ENCODE results near the gene ABHD17B.

ABHD17B gene

DNA sequence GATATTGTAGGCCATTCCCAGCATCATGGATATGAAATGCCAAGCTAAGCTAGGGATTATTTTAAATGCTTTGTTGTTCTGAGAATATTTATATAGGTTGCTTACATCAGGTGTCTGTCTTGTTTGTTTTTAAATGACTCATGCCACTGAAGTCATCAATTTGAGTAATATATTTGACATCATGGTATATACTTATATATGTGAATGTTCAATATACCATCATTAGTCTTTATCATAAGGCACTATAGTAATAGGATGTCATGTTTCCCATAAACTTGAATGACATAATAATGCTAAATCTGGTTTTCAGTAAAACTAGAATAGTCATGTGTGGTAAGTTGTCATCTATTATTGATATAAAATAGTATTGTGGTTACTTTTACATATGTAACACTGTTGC, 13.6 kb upstream of the ABHD17B start:
- ATAC-seq (ENCODE audit: low read depth): no peak
- H3K4me1 ChIP-seq (ENCODE audit: insufficient read depth, poor library complexity, severe bottlenecking): peaks cover 34% of the 10 kb centered on the region

DNA sequence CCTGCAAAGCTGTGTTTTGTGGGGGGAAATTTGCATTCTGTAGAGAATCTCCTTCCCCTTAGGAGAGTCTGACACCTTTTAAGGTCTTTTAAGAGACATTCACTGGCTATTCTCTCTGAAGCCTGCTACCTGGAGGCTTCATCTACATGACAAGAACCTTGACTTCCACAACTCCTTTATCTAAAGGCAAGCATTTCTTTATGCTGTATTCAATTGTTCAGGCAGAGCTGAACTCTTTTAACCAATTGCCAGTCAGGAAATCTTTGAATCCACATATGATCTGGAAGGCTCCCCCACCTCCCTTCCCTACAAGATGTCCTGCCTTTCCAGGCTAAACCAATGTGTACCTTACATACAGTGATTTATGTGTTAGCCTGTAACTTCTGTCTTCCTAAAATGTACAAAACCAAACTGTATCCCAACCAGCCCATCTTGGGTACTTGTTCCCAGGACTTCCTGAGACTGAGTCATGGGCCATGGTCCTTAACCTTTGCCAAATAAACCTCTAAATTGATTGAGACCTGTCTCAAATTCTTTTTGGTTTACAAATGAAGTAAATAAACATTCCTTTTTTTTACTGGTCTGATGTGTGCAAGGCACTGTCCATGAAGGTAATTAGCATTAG, 10.3 kb upstream of the ABHD17B start:
- TF ChIP-seq, protein P1, sequence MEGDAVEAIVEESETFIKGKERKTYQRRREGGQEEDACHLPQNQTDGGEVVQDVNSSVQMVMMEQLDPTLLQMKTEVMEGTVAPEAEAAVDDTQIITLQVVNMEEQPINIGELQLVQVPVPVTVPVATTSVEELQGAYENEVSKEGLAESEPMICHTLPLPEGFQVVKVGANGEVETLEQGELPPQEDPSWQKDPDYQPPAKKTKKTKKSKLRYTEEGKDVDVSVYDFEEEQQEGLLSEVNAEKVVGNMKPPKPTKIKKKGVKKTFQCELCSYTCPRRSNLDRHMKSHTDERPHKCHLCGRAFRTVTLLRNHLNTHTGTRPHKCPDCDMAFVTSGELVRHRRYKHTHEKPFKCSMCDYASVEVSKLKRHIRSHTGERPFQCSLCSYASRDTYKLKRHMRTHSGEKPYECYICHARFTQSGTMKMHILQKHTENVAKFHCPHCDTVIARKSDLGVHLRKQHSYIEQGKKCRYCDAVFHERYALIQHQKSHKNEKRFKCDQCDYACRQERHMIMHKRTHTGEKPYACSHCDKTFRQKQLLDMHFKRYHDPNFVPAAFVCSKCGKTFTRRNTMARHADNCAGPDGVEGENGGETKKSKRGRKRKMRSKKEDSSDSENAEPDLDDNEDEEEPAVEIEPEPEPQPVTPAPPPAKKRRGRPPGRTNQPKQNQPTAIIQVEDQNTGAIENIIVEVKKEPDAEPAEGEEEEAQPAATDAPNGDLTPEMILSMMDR (IDR thresholded peaks at IDR 0.05; ENCODE audit: poor library complexity, severe bottlenecking): no peak
- peaks cover 18% of the 10 kb centered on the region for H3K36me3 ChIP-seq (ENCODE audit: low read depth)
- no peak overlapping the region for H3K4me3 ChIP-seq (ENCODE audit: severe bottlenecking)
- H3K27ac ChIP-seq (ENCODE audit: poor library complexity, severe bottlenecking): peak overlapping the region; percentile 27
- H3K9me3 ChIP-seq (ENCODE audit: severe bottlenecking): no peaks in the 10 kb centered on the region
- peaks cover 20% of the 10 kb centered on the region for H3K4me1 ChIP-seq (ENCODE audit: insufficient read depth, poor library complexity, severe bottlenecking)
- ATAC-seq (ENCODE audit: low read depth): no peak
- H3K27me3 ChIP-seq (ENCODE audit: insufficient read depth, poor library complexity, severe bottlenecking): no peaks in the 10 kb centered on the region
- DNase-seq (ENCODE audit: low spot score): no peak

More for the DNA sequence above, 13.6 kb upstream of the ABHD17B start:
- TF ChIP-seq, protein P1 (IDR thresholded peaks at IDR 0.05; ENCODE audit: poor library complexity, severe bottlenecking): no peak
- DNase-seq (ENCODE audit: low spot score): no peak
- H3K27ac ChIP-seq (ENCODE audit: poor library complexity, severe bottlenecking): no peak overlapping the region
- no peaks in the 10 kb centered on the region for H3K9me3 ChIP-seq (ENCODE audit: severe bottlenecking)
- H3K4me3 ChIP-seq (ENCODE audit: severe bottlenecking): no peak overlapping the region
- no peaks in the 10 kb centered on the region for H3K27me3 ChIP-seq (ENCODE audit: insufficient read depth, poor library complexity, severe bottlenecking)
- H3K36me3 ChIP-seq (ENCODE audit: low read depth): peaks cover 18% of the 10 kb centered on the region; the same call in 1 of the 2 replicates

GRCh38 chr9:71920456-71921189, 9.6 kb upstream of the ABHD17B start:
- Histone ChIP-seq H3K4me1 (ENCODE audit: insufficient read depth, poor library complexity, severe bottlenecking) (peaks cover 20% of the 10 kb centered on the region), H3K4me3 (ENCODE audit: severe bottlenecking) (no peak overlapping the region), H3K27ac (ENCODE audit: poor library complexity, severe bottlenecking) (peak overlapping the region; percentile 27), H3K27me3 (ENCODE audit: insufficient read depth, poor library complexity, severe bottlenecking) (no peaks in the 10 kb centered on the region), H3K36me3 (ENCODE audit: low read depth) (peaks cover 18% of the 10 kb centered on the region), H3K9me3 (ENCODE audit: severe bottlenecking) (no peaks in the 10 kb centered on the region)
- ATAC-seq (ENCODE audit: low read depth) (peak; percentile 58; the same call in 1 of the 3 replicates), DNase-seq (ENCODE audit: low spot score) (no peak)
- TF ChIP-seq, protein P1 (IDR thresholded peaks at IDR 0.05; ENCODE audit: poor library complexity, severe bottlenecking): no peak

DNA sequence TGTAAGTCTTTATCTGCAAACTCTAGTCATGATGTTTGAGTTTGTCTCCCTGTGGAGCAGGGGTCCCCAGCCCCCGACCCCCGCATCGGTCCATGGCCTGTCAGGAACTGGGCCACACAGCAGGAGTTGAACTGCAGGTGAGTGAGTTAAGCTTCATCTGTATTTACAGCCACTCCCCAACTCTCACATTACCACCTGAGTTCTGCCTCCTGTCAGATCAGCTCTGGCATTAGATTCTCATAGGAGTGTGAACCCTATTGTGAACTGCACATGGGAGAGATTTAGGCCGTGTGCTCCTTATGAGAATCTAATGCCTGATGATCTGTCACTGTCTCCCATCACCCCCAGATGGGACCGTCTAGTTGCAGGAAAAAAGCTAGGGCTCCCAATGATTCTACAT, 7.4 kb upstream of the ABHD17B start:
- TF ChIP-seq, protein P1 (IDR thresholded peaks at IDR 0.05; ENCODE audit: poor library complexity, severe bottlenecking): no peak
- H3K9me3 ChIP-seq (ENCODE audit: severe bottlenecking): no peaks in the 10 kb centered on the region
- ATAC-seq (ENCODE audit: low read depth) (no peak), DNase-seq (ENCODE audit: low spot score) (no peak)
- H3K4me3 ChIP-seq (ENCODE audit: severe bottlenecking): no peak overlapping the region
- peaks cover 25% of the 10 kb centered on the region for H3K4me1 ChIP-seq (ENCODE audit: insufficient read depth, poor library complexity, severe bottlenecking)
- H3K36me3 ChIP-seq (ENCODE audit: low read depth): peaks cover 3% of the 10 kb centered on the region
- no peaks in the 10 kb centered on the region for H3K27me3 ChIP-seq (ENCODE audit: insufficient read depth, poor library complexity, severe bottlenecking)
- H3K27ac ChIP-seq (ENCODE audit: poor library complexity, severe bottlenecking): no peak overlapping the region
